T-helper 1 cell treated with Interleukin-12 subunit alpha and Interleukin-12 subunit beta and Interleukin-4 antibody, amounts not matched to agents 30 μg/mL and 1 μg/mL, for 36 hours (primary cell): ENCODE measurements around the gene ULBP1.
"Not testable (repeated sequence)": the region's sequence is repeated elsewhere in the genome, so short reads cannot be mapped to it uniquely, and the experiment has no call there.

Source experiments
- H3K27ac Mint-ChIP-seq: one replicate; pipeline ENCODE4 v1.8.0; 2021; ENCODE audit warnings: mild to moderate bottlenecking, mixed read lengths
- H3K27me3 Mint-ChIP-seq: one replicate; pipeline ENCODE4 v1.8.0; 2021; ENCODE audit warnings: low read depth, mixed read lengths
- H3K36me3 Mint-ChIP-seq: one replicate; pipeline ENCODE4 v1.8.0; 2021; ENCODE audit warnings: low read depth, mixed read lengths
- H3K4me1 Mint-ChIP-seq: one replicate; pipeline ENCODE4 v1.8.0; 2021; ENCODE audit warnings: low read depth, mixed read lengths
- H3K4me3 Mint-ChIP-seq: one replicate; pipeline ENCODE4 v1.8.0; 2021; ENCODE audit warnings: mild to moderate bottlenecking, moderate library complexity, mixed read lengths
- H3K9me3 Mint-ChIP-seq: one replicate; pipeline ENCODE4 v1.8.0; 2021; ENCODE audit warnings: mixed read lengths

ULBP1 gene

DNA sequence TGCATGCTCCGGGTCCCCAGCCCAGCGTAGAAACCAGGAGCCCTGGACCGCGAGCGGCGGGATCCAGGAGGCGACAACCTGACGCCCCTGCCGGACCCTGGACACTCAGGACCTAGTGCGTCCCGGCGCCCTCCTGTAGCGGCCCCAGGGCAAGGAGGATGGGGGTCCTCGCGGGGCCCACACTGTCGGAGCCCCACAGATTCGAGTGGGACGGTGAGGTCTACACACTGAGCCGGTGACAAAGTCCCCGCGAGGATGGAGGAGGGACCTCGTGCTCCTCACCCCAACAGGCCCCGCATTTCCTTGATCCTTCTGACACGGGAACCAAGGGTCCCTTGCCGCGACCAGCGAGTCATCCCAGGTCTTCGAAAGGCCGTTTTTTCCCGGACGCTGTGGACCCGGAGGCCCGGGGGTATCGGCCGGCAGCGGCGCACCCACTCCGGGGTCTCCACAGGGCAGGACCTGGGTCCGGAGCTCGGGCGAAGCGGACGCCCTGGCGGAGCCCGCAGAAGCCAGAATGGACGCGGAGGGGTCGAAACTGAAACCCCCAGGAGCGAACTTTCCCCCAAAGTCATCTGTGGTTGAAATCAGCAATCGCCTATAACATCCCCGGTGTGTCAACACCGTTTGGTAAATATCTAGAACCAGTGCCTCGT is 9.3 kb upstream of the ULBP1 start:
- H3K9me3 Mint-ChIP-seq, H3K4me1 Mint-ChIP-seq, H3K36me3 Mint-ChIP-seq, H3K4me3 Mint-ChIP-seq, H3K27ac Mint-ChIP-seq: not testable (repeated sequence)
- H3K27me3 Mint-ChIP-seq, result peaks cover 84% of the 10 kb centered on the region

GRCh38 chr6:149954984-149955653 is 8.6 kb upstream of the ULBP1 start:
- not testable (repeated sequence) for H3K4me3 Mint-ChIP-seq, H3K4me1 Mint-ChIP-seq, H3K27ac Mint-ChIP-seq, H3K36me3 Mint-ChIP-seq, H3K9me3 Mint-ChIP-seq
- H3K27me3 Mint-ChIP-seq, result peaks cover 84% of the 10 kb centered on the region

GRCh38 chr6:149955654-149956317 is 8.0 kb upstream of the ULBP1 start:
- not testable (repeated sequence) for H3K27ac Mint-ChIP-seq, H3K9me3 Mint-ChIP-seq, H3K4me1 Mint-ChIP-seq, H3K36me3 Mint-ChIP-seq, H3K4me3 Mint-ChIP-seq
- H3K27me3 Mint-ChIP-seq, result peaks cover 84% of the 10 kb centered on the region

GRCh38 chr6:149958124-149958523 is 5.6 kb upstream of the ULBP1 start:
- not testable (repeated sequence) for H3K36me3 Mint-ChIP-seq, H3K9me3 Mint-ChIP-seq, H3K27ac Mint-ChIP-seq, H3K4me3 Mint-ChIP-seq
- H3K4me1 Mint-ChIP-seq, result peaks cover 11% of the 10 kb centered on the region
- H3K27me3 Mint-ChIP-seq, result peaks cover 74% of the 10 kb centered on the region

GRCh38 chr6:149959806-149960205 is 3.9 kb upstream of the ULBP1 start:
- not testable (repeated sequence) for H3K27ac Mint-ChIP-seq, H3K36me3 Mint-ChIP-seq, H3K9me3 Mint-ChIP-seq, H3K4me3 Mint-ChIP-seq
- Mint-ChIP-seq H3K27me3 (peaks cover 84% of the 10 kb centered on the region), H3K4me1 (peaks cover 22% of the 10 kb centered on the region)

DNA sequence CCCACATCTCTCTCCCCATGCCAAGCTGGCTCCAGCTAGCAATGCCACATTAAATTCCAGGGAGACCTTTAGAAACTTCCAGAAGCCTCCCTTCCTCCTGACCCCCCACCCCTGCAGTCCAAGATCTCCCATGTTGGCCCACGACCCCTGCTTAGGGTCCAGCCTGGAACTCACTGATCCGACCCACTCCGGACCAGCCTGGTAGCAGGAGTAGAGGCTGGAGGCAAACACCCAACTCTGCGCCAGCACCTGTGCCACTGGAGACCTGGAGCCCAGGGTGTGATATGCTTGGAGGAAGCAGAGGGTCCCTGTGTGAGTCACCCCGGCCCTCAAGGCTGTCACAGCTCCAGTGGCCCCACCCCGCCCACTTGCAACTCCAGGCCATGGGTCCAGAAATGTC is 3.3 kb upstream of the ULBP1 start:
- H3K9me3 Mint-ChIP-seq, result no peaks in the 10 kb centered on the region
- peaks cover 23% of the 10 kb centered on the region for H3K4me1 Mint-ChIP-seq
- H3K27ac Mint-ChIP-seq, result no peak overlapping the region
- H3K27me3 Mint-ChIP-seq, result peaks cover 84% of the 10 kb centered on the region
- H3K36me3 Mint-ChIP-seq, result peaks cover 3% of the 10 kb centered on the region
- no peak overlapping the region for H3K4me3 Mint-ChIP-seq

DNA sequence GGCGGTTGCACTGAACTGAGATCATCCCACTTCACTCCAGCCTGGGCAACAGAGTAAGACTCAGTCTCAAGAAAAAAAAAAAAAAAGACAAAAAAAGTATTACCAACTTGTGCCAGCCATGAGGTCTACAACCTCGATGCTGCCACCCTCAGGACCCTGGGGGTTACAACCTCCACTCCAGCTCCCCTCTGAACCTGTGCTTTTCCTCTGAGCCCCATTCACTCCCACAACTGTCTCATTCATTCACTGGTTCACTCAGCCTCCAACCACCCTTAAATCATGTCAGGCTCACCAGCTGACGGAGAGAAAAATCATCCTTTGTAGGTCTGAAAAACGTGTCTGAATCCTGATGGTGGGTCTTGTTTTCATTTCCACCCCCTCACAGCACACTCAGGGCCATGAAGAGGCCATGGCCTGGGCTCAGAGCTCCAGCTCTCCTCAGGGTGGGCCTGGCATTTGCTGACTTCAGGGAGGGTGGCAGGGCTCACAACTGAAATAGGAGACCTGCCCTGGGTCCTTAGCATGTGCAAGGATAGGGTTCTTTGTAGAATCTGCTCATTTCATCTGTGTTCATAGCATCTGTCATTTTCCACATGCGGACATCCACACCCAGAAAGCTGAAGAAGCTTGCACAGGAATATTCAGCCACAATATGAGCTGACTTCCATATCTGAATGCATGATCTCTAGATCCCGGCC is 1.9 kb upstream of the ULBP1 start:
- no peak overlapping the region for H3K27ac Mint-ChIP-seq
- H3K9me3 Mint-ChIP-seq, result no peaks in the 10 kb centered on the region
- peaks cover 3% of the 10 kb centered on the region for H3K36me3 Mint-ChIP-seq
- H3K4me1 Mint-ChIP-seq, result peaks cover 27% of the 10 kb centered on the region
- H3K4me3 Mint-ChIP-seq, result no peak overlapping the region
- peaks cover 84% of the 10 kb centered on the region for H3K27me3 Mint-ChIP-seq

DNA sequence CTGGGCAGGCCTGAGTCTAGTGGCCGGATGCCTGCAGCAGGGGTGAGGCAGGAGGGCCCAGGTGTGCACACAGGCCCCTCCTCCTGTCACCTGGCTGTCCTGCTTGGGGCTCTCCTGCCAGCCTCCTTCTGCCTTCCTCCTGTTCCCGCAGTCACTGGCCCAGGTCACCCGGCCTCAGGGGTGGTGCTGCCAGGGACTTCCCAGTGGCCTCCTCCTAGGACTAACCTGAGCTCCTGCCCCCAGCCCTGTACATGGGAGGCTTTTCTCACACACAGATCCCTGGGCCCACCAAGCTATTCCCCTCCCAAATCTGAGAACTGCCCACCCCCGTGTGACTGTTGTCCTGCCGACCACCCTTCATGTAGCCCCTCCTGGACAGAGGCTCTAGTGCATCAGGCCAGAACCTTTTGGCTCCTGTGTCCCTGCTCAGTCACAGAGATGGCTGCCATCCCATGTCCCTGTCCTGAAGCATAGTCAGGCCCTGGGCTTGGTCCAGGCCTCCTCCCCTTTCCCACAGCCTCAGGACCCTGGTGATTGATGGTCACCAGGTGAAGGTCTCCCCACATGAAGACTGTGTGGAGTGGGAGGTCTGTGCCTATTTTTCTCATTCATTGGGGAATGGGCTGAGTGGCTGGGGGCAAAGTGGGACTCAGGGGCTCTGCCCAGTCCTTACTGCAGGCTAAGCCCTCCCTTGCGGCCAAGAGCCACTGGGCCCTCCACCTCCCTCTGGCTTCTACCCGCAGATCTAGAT is 1.1 kb upstream of the ULBP1 start:
- H3K36me3 Mint-ChIP-seq, result peaks cover 3% of the 10 kb centered on the region
- H3K9me3 Mint-ChIP-seq, result no peaks in the 10 kb centered on the region
- H3K4me1 Mint-ChIP-seq, result peaks cover 27% of the 10 kb centered on the region
- H3K27ac Mint-ChIP-seq, result peak overlapping the region; percentile 82
- H3K4me3 Mint-ChIP-seq, result peak overlapping the region; percentile 91
- H3K27me3 Mint-ChIP-seq, result peaks cover 85% of the 10 kb centered on the region

GRCh38 chr6:149963212-149963461 is 606 bp upstream of the ULBP1 start:
- Mint-ChIP-seq H3K4me3 (peak overlapping the region; percentile 91), H3K36me3 (peaks cover 3% of the 10 kb centered on the region), H3K9me3 (no peaks in the 10 kb centered on the region), H3K4me1 (peaks cover 26% of the 10 kb centered on the region), H3K27ac (peak overlapping the region; percentile 82), H3K27me3 (peaks cover 84% of the 10 kb centered on the region)

DNA sequence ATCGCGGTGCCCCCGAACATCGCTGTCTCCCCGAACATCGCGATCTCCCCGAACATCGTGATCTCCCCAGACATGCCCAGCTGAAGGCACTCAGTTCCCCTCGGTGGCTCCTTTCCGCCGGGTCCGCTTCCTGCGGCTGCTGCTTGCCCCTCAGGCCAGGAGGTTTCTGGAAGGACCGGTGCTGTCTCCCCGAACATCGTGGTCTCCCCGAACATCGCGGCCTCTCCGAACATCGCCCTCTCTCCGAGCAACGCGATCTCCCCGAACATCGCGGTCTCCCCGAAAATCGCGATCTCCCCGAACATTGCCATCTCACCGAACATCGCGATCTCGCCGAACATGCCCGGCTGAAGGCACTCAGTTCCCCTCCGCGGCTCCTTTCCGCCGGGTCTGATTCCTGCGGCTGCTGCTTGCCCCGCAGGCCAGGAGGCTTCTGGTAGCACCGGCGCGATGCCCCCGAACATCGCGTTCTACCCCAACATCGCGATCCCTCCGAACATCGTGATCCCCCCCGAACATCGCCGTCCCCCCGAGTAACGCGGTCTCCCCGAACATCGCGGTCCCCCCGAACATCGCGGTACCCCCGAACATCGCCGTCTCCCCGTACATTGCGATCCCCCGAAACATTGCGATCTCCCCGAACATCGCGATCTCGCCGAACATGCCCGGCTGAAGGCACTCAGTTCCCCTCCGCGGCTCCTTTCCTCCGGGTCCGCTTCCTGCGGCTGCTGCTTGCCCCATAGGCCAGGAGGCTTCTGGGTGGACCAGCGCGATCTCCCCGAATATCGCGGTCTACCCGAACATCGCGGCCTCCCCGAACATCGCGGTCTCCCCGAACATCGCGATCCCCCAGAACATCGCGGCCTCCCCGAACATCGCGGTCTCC is 808 bp downstream of the ULBP1 start:
- peak overlapping the region; percentile 82 for H3K27ac Mint-ChIP-seq
- peaks cover 7% of the 10 kb centered on the region for H3K36me3 Mint-ChIP-seq
- H3K4me1 Mint-ChIP-seq, result peaks cover 25% of the 10 kb centered on the region
- H3K9me3 Mint-ChIP-seq, result no peaks in the 10 kb centered on the region
- H3K4me3 Mint-ChIP-seq, result peak overlapping the region; percentile 91
- peaks cover 84% of the 10 kb centered on the region for H3K27me3 Mint-ChIP-seq

- peak overlapping the region; percentile 82 for H3K27ac Mint-ChIP-seq
- peak overlapping the region; percentile 91 for H3K4me3 Mint-ChIP-seq
- H3K4me1 Mint-ChIP-seq, result peaks cover 25% of the 10 kb centered on the region
- H3K27me3 Mint-ChIP-seq, result peaks cover 83% of the 10 kb centered on the region
- H3K9me3 Mint-ChIP-seq, result no peaks in the 10 kb centered on the region
- H3K36me3 Mint-ChIP-seq, result peaks cover 8% of the 10 kb centered on the region
These were observed 1.7 kb downstream of the ULBP1 start for GRCh38 chr6:149965194-149966020.

- H3K4me3 Mint-ChIP-seq, H3K27ac Mint-ChIP-seq, H3K9me3 Mint-ChIP-seq: not testable (repeated sequence)
These were observed 2.6 kb downstream of the ULBP1 start for GRCh38 chr6:149966319-149966718.

DNA sequence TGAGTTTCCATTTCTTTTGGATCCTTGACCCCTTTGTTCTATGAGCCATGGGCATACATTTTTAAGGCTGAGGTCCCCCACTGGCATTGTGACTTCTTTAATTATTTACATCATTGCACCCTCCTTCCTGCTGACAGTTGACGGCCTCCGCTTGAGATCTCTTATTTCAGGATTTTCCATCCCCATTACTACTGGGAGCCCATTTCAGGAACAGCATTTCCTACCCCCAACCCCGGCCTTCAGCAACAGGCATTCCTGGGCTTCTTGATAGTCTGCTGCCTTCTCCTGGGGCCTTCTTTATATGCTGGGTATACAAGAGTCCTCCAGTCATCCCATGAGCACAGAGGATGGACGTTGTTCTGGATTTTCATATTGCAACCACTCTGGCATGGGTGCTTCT is 3.8 kb downstream of the ULBP1 start:
- H3K27ac Mint-ChIP-seq, result no peak overlapping the region
- peaks cover 11% of the 10 kb centered on the region for H3K36me3 Mint-ChIP-seq
- H3K9me3 Mint-ChIP-seq, result no peaks in the 10 kb centered on the region
- H3K4me1 Mint-ChIP-seq, result peaks cover 25% of the 10 kb centered on the region
- peaks cover 85% of the 10 kb centered on the region for H3K27me3 Mint-ChIP-seq
- no peak overlapping the region for H3K4me3 Mint-ChIP-seq

More at GRCh38 chr6:149966319-149966718, 2.6 kb downstream of the ULBP1 start:
- Mint-ChIP-seq H3K27me3 (peaks cover 83% of the 10 kb centered on the region), H3K4me1 (peaks cover 25% of the 10 kb centered on the region)
- not testable (repeated sequence) for H3K36me3 Mint-ChIP-seq
